Measurements from ENCODE around the gene EFCAB10. TPM values are rescaled to one million over a fixed set of nuclear protein-coding genes. Genes with fewer than 3 reads are reported as not detected.
"Not testable (repeated sequence)": the region's sequence is repeated elsewhere in the genome, so short reads cannot be mapped to it uniquely, and the experiment has no call there.

EFCAB10 gene
- total RNA-seq, 1 experiment from 2014 or later, result not detected

- no peak overlapping the region for H3K27ac ChIP-seq
- peaks cover 14% of the 10 kb centered on the region; the same call in 1 of the 2 replicates for H3F3A ChIP-seq (ENCODE audit: insufficient read depth, low read depth)
- no peaks in the 10 kb centered on the region for H3K9me3 ChIP-seq (ENCODE audit: insufficient read depth, low read depth)
- H3K4me1 ChIP-seq (replicated peaks; ENCODE audit: insufficient read depth), result peaks cover 12% of the 10 kb centered on the region
- no peak for DNase-seq
- no peaks in the 10 kb centered on the region for H3K27me3 ChIP-seq (ENCODE audit: insufficient read depth, low read depth)
- no peaks in the 10 kb centered on the region for H3K9me2 ChIP-seq (ENCODE audit: insufficient read depth)
- H3K4me2 ChIP-seq, result no peak overlapping the region
- H3K4me3 ChIP-seq, result no peak overlapping the region
- ChIA-PET CTCF (no interaction called here), POLR2A (ENCODE audit: unreplicated experiment) (no interaction called here)
- H2AFZ ChIP-seq, result no peak overlapping the region
- H4K20me1 ChIP-seq (ENCODE audit: insufficient read depth), result peaks cover 3% of the 10 kb centered on the region; the same call in 1 of the 2 replicates
- TF ChIP-seq, protein P1, sequence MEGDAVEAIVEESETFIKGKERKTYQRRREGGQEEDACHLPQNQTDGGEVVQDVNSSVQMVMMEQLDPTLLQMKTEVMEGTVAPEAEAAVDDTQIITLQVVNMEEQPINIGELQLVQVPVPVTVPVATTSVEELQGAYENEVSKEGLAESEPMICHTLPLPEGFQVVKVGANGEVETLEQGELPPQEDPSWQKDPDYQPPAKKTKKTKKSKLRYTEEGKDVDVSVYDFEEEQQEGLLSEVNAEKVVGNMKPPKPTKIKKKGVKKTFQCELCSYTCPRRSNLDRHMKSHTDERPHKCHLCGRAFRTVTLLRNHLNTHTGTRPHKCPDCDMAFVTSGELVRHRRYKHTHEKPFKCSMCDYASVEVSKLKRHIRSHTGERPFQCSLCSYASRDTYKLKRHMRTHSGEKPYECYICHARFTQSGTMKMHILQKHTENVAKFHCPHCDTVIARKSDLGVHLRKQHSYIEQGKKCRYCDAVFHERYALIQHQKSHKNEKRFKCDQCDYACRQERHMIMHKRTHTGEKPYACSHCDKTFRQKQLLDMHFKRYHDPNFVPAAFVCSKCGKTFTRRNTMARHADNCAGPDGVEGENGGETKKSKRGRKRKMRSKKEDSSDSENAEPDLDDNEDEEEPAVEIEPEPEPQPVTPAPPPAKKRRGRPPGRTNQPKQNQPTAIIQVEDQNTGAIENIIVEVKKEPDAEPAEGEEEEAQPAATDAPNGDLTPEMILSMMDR (conservative IDR thresholded peaks at IDR 0.05), result no peak
- TF ChIP-seq EZH2 (IDR thresholded peaks at IDR 0.05; ENCODE audit: low read depth), result no peak
- peaks cover 60% of the 10 kb centered on the region for H3K79me2 ChIP-seq (ENCODE audit: low read depth)
- peaks cover 6% of the 10 kb centered on the region; the same call in 1 of the 2 replicates for H3K36me3 ChIP-seq (ENCODE audit: low read depth)
- no TSS peak for BruUV-seq (replicated peaks)
- intact Hi-C loops (cut with micrococcal nuclease; ENCODE audit: unreplicated experiment), result no loop called here
Measured at GRCh38 chr7:105519353-105519752, 61.9 kb downstream of the EFCAB10 start.

- H3K4me1 ChIP-seq (replicated peaks; ENCODE audit: insufficient read depth); H3K27me3 ChIP-seq (ENCODE audit: insufficient read depth, low read depth); H3K9me3 ChIP-seq (ENCODE audit: insufficient read depth, low read depth); CTCF ChIA-PET; H3K4me3 ChIP-seq; DNase-seq; H3K4me2 ChIP-seq; POLR2A ChIA-PET (ENCODE audit: unreplicated experiment); H3F3A ChIP-seq (ENCODE audit: insufficient read depth, low read depth); BruUV-seq (replicated peaks); H3K27ac ChIP-seq; H3K36me3 ChIP-seq (ENCODE audit: low read depth); H3K9me2 ChIP-seq (ENCODE audit: insufficient read depth); intact Hi-C loops (cut with micrococcal nuclease; ENCODE audit: unreplicated experiment); H2AFZ ChIP-seq: not testable (repeated sequence)
- Histone ChIP-seq H3K79me2 (ENCODE audit: low read depth) (peaks cover 78% of the 10 kb centered on the region), H4K20me1 (ENCODE audit: insufficient read depth) (peaks cover 12% of the 10 kb centered on the region)
Measured at GRCh38 chr7:105515610-105516009, 65.7 kb downstream of the EFCAB10 start.

Other genes starting within 250 kb of the EFCAB10 start
- gene SRPK2, start 192.6 kb downstream of the EFCAB10 start, total RNA-seq (2021), result 60.6 and 66.0 TPM in 2 replicates
- gene PUS7, start 59.2 kb downstream of the EFCAB10 start, total RNA-seq (2021), result 20.9 and 25.0 TPM in 2 replicates
- 21.4 and 25.1 TPM in 2 replicates for gene RINT1, start 49.3 kb downstream of the EFCAB10 start, total RNA-seq (2021)

Data from PC-9 (cell line).